Activated CD8-positive, alpha-beta memory T cell treated with anti-CD3 and anti-CD28 coated beads for 1 hour (primary cell): ENCODE data around the gene TMEM132D.

ENCODE experiments used
- DNase-seq, 2 donors: peaks; one replicate each; pipeline ENCODE4 v3.0.0-alpha.2; 2020; ENCODE audit warnings: low read depth in 1 of 2; ENCODE audit errors: extremely low read depth in 1 of 2

The TMEM132D gene

DNA sequence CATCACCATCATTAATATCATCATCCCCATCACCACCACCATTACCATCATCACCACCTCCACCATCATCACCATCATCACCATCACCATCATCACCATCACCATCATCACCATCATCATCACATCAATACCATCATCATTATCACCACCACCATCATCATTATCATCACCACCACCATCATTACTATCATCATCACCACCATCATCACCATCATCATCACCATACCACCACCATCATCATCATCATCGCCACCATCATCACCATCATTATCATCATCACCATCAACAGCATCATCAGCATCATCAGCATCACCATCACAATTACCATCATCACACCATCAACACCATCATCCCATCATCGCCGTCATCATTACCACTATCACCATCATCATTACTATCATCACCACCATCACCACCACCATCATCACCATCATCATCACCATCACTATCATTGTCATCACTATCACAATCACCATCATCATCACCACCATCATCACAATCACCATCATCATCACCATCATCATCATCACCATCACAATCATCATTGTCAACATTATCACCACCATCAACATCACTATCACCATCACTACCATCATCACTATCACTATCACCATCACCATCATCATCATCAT, 767.0 kb downstream of the TMEM132D start:
- DNase-seq: no peak

DNA sequence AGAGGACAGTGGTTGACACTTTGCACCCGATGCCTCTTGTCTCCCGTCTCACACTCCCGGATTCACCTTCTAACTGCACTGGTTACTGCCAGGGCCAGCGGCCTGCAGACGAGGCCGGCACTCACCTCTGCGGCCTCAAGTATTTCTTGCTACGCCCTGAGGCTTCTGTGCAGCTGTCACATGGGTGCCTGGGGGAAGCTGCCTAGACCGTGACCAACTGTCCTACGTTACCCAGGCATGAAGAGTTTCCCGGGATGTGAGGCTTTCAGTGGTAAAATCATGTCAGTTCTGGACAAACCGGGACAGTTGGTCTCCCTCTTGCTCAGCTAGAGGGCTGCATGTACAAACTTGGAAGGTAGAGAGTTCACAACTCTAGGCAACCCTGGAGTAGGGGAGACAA, 776.1 kb downstream of the TMEM132D start:
- DNase-seq: no peak

DNA sequence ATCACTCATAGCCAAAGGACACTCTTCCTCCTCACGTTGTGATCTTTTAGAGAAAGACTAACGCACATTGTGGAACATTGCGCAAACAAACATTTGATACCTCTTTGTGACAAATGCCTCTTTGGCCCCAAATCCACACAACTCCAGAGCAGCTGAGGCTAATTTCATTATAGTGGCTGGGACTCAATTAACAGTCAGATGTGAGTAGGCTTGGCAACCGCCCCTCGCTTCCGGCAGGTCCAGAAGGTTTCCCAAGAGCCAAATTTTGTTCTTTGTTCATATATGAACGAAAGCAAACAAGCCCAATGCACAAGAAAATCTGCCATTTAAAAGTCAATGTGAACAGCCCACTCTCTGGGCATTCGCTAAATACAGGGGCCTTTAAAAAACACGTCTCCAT, 776.6 kb downstream of the TMEM132D start:
- DNase-seq: no peak

DNA sequence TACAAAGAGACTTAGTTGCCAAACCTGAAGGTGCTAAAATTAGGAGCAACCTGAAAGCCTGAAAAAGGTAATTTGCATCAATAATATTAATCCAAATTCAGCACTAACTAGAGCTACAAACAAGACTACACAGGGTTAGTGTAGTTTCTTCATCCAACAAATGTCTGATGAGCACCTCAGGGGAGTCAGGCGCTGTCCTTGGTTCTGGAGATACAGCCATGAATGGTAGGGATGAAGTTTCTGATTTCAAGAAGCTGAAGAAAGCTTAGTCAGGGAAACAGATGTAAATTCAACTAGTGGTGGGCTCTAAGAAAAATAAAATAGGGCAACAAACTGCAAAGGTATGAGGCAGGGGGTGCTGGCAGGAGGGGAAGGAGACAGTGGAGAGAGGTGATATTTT, 784.3 kb downstream of the TMEM132D start:
- DNase-seq: no peak

DNA sequence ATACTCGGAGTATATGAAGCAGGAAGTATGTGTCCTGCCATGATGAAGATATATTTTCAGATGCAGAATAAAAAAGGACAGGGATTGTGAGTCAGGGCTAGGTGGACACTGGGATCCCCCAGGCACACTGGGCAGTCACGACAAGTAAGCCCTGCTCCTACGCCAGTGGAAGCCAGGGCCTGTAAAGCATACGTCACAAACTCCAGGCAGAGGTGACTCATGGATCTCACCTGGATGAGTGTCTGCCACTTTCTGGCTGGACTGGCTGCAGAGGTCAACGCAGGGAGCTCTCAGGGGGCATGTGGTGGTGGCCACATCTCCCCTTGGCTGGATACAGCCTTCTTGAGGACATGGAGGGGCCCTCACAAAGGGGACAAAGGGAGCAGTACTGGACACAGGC, 788.3 kb downstream of the TMEM132D start:
- DNase-seq: no peak

DNA sequence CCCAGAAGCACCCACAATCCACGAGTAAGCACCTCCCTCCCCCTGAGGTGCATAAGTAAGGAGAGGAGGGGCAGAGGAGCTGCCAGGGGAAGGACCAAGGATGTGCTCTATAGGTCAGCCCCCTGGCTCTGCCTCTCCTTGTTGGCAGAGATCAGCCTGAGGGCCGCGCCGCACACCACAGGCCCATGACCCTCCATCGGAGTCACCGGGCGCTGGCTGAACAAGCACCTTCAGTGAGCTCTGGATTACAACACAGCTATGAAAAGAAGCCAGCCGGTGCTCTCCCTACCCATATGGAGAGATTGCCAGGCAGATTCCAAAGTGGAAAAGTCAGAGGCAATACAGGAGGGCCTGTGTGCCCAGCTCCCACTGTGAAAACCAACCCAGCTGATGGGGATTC, 793.2 kb downstream of the TMEM132D start:
- DNase-seq: no peak

DNA sequence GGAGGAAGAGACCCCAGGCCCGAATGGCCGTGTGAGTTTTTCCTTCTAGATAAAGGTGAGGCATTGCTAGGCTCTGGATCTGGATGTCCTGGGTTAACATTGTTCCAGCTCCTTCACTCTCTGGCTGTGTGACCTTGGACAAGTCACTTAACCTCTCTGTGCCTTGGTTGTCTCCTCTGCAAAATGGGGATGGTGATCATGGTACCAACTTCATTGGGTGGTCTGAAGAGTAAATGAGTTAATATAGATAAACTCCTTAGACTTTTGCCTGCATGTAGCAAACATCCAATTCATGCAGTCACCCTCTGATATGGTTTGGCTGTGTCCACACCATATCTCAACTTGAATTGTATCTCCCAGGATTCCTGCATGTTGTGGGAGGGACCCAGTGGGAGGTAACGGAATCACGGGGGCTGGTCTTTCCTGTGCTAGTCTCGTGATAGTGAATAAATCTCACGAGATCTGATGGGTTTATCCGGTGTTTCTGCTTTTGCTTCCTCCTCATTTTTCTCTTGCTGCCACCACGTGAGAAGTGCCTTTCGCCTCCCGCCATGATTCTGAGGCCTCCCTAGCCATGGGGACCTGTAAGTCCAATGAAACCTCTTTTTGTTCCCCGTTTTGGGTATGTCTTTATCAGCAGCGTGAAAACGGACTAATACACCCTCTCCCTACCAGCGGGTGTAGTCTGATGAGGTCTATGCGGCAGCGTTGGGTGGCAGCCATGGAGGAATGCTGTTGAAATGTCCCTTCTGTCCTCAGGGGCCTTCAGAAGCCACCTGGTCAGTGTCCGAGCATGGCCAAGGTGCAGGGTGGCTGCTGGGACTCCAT, 794.4 kb downstream of the TMEM132D start:
- no peak for DNase-seq

DNA sequence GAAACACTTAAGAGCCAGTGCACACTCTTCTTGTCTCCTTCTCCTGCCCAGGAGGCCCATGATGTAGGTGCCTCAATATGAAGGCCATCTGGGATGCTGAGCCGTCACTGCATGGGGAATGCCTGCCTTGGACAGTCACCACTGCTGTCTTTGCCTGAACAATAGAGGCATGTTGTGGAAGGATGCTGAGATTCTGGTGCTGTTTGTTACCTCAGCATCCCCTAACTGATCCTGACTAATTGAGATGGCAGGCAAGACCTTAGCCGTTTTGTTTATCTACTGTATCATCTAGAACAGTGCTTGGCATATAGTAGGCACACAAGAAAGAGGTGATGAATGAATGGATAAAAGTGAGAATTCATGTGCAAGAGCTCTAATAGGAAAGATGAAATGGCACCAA, 797.1 kb downstream of the TMEM132D start:
- DNase-seq: no peak

DNA sequence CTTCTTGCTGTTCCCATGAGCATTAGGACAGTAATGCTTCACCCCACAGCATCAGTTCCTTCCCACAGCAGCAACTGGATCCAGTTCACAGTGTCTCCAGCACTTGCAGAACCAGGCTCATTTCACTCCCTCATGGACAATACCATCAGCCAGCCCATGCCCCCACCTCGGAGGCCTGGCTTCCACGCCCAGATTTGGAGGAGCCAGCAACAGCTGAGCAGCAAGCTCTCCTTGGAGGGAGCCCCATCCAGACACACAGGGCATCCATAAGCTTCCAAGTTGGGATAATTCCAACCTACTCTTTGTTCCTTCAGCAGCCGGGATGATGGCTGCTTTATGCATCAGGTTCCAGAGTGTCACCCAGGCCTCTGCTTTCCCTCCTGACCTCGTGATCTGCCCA, 800.6 kb downstream of the TMEM132D start:
- no peak for DNase-seq

DNA sequence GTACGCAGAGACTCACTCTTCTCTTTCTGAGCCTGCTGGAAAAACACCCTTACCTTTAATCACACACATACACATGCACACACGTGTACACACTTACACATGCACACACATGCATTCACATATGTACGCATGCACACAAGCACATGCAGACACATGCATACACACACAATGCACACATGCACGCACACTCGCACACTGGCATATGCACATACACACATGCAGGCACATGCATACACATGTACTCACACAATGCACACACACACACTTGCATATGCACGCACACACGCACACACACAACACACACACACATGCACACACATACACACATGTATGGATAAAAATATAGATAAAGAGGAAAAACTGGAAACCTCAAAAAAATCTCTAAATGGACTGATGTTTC, 801.6 kb downstream of the TMEM132D start:
- DNase-seq: no peak

DNA sequence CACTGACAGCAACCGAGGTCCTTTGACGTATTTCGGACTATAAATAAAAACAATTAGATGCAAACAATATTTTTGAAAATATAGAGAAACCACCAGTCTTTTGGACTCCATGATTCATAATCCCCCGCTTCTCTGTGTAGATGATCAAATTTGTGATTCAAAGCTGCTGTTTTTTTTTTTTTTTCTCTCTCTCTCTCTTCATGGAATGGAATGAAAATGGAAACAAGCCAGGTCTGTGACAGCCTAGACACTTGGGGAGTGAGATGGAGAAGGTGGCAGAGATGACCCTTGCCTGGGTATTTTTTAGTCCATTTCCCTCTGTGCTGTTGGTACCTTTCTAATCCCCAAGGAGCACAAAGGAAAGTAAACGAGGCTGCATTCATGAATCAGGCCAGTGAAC, 802.0 kb downstream of the TMEM132D start:
- no peak for DNase-seq

DNA sequence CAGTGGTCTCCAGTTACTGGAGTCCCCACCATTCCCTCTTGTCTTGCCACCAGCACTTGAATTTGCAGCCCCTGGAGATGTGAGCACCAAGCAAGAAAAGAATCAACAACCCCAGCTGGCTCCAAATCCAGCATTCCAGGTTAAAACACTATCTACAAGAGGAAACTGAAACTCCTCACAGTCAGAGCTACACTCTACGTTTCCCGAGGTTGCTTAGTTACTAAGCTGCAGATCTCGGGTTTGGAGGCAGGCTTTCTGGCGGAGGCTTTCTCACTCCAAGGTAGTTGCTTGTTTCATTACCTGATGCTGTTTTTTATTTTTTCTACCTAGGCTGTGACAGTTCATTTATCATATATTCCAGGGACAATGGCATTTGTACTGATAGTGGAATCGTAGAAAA, 802.4 kb downstream of the TMEM132D start:
- no peak for DNase-seq

DNA sequence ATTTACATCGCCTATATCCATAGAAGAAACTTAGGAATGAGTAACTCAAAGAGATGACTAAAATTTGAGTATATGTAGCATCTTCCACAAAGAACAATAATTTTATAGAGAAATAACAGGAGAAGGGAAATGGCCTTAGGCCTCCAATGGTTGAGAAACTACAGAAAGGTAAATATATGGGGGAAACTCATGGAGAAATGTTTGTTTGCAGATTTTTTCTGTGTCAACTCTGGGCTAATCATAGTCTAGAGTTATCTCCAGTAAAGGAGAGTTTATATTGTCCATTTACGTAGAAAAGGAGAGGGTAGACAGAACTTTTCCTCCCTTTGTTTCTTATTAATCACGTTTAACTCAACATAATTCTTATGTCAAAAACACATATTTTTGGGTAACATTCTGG, 806.4 kb downstream of the TMEM132D start:
- DNase-seq: no peak

DNA sequence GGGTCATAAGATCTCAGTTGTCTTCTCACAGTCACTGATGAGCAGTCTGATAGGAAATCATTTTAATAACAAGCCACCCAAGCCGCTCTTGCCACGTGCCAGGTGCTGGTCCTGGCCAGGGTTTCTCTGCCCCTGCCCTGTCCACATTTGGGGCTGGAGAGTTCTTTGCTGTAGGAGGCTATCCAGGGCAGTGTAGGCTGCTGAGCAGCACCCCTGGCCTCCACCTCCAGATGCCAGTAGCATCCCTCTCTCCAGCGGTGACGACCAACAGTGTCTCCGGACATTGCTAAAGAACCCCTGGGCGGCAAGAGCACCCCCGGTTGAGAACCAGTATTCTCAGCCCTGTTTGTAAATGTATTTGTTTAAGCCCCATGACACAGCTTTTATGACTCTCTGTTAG, 806.9 kb downstream of the TMEM132D start:
- DNase-seq: no peak

DNA sequence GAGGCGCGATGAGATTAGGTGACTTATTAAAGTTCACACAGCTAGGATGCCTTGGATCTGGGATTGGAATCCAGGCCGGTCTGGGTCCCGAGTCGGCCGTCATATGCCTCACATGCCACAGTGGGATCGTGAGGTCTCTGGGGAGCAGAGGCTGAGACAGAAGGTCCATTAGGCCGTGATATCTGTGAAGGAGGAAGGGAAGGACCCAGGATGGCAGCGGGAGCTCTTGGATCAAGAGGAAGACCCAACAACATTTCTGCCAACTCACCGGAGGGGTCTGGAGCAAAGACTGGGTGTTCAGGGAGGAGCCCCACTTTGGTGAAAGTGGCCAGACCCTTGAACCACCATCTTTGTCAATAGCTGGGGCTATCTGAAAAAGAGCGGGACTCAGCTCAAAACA, 807.6 kb downstream of the TMEM132D start:
- DNase-seq: no peak

DNA sequence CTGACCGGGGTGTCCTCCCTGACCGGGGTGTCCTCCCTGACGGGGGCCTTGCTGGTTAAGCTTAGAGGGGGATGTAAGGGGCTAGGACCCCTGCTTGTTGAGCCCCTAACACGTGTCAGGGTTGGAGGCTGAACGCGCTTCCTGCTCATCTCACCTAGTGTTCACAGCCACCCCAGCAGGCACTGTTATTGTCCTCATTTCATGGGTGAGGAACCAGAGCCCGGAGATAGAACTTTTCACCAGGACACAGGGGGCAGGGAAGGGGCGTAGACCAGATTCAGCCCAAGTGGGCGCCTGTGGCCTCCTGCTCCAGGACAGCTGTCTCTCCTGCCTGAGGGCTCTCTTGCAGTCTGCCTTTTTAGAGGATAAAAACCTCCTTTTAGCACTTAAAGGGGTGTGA, 814.2 kb downstream of the TMEM132D start:
- DNase-seq: no peak

DNA sequence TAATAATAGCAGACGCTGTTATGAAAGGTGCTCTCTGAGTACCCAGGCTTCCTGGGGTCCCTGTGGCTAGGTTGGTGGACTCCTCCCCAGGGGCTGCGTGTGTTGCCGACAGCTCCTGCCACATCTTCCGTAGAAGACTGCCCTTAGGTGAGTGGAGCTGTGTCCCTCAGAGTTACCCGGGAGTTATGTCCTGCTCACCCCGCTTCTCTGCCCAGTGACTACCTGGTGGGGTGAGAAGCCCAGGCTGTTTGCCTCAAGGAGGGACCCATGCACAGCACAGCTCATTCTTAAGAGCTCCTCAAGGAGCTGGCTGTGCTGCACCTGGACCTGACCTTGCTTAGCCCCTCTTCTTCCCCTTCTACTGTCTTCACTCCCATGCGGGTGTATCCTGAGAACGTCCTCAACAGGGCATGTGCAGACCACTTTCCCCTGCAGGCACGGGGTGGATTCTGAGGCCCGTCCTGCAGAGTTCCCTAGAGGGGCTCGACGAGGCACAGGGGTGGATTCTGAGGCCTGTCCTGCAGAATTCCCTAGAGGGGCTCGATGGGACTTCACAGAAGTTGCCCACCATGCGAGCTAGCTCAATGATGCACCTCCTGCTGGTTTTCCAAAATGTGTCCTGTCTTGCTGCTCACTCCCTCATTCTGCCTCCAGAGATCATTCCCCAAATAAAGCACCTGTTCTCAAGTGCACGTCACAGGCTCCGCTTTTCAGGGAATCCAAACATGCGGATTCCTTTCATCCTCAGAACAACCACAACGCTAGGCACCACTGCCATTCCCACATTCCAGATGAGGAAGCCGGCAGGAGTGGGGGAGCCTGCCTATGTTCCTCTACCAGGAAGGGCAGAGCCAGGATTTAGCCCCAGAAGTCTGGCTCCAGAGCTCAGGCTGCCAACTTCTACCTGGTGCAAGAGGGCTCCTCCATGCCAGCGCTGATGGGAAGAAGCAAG, 818.7 kb downstream of the TMEM132D start:
- DNase-seq: no peak

DNA sequence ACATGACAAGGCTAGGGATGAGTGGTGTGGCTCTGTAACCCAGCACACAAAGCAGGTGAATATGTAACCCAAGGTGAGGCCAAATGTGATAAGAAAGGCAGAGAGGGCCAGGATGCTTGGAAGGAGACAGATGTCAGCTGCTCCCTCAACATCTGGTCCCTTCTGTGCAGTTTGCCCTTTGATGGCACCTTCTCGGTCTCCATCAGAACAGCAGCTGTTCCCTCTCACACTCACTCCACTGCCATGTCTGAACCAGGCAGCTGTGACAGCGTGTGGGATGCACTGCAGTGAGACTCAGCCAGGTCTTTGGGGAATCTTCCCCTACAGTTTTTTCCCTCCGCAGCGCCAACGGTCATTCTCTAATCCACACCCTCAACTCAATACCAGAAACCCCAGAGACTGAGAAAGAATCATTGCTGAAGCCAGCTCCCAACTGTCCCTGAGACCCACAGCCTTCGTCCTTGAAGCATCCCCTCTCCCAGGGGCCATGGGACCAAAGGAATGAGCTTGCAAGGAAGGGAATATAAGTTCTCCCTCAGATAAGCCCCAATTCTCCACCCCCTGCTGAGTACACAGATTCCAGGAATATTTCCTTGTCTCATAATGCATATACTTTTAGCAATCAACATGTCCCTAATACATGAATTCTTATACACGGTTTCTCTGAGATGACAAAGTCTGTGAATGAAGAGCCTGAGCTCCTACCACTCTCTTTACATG, 820.5 kb downstream of the TMEM132D start:
- no peak for DNase-seq

DNA sequence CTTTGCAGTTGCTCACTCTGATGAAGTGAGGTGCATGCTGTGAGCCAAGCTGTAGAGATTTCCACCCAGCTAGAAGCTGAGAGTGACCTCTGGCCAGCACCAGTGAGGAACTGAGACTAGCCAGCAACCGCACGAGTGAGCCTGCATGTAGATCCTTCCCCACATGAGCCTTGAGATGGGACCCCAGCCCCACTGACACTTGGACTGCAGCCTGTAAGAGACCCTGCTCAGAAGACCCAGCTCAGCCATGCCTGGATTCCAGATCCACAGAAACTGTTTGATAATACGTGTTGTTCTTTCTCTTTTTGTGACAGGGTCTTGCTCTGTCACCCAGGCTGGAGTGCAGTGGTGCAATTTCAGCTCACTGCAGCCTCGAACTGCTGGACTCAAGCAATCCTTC, 821.4 kb downstream of the TMEM132D start:
- no peak for DNase-seq

DNA sequence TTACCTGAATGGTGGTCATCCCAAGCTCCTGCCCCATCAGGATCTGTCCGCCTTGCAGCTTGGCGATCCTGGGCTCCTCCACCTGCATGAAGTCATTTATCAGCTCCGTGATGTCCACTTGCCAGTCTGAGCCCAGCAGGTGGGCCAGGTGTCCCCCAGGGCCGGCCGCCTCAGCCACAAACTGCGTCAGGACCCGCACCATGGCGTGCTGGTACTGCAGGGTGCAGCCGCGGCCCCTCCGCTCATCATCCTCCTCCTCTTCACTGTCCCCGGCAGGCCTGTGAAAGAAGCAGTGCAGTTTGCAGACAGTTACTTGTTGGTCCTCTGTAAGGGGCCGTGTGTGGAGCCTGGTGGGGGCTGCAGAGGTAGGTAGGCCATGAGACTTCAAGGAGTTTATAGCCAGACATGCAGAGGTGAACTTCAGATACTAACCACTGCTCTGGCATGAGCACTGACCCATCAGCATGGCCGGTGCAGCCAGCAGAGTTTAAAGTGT, 822.0 kb downstream of the TMEM132D start:
- DNase-seq: no peak

DNA sequence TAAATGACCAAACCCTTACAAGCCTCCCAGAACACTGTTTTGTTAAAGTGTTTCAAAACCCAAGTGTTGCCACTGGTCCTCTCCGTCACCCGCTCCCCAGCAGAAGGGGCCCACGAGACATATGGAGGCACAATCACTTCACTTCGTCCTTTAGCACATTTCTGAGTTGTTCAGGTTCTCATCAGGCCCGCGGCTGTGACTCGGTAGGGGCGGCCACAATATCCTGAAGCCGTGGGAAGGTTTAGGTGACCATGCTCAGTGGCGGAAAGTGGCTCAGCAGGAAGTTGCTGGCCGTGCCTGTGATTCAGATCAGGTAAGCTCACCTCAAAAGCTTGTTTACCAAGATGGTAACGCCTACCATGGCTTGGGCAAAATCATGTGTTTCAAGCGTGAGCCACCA, 823.0 kb downstream of the TMEM132D start:
- DNase-seq: no peak
